Measurements from ENCODE around the gene C2orf68. TPM values are rescaled to one million over a fixed set of nuclear protein-coding genes. Genes with fewer than 3 reads are reported as not detected.

The C2orf68 gene
- total RNA-seq, 2 experiments from 2014 or later = 31.0 to 31.2 TPM

DNA sequence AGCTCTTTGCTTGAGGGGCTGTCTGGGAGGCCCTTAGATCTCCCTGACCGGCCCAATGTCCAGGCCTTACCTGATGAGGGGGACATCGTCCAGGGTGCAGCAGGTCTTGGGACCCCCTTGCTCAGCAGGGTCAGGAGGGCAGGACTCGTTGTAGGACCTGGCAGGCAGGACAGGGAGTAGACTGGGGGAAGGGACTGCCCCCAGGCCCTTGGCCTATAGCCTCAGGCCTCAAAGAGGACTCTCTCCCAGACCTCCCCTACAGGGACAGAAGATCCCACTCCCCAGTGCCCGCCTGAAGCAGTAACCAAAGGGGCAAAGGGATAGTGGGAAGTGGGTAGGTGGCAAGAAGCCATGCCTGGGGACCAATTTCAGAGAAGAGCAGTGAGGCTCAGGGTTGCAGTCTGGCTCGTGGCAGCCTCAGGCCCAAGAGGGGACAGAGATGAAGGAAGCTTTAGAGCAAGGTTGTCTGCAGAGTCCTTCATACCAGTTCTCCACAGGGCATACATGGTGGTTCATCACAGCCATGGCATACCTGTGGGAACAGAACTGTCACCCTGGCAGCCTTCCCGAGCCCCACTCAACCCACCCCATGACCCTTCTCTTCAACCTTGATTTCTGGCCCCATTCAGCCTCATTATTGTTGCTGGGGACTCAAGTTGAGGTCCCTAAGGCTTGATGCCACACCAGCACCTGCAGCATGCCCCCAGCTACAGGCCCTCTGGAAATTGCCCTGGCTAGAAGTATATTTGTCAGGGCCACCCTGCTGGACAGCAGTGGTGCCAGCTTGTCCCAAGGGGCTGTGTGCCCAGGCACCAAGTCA is 10.7 kb downstream of the C2orf68 start:
- H3K27me3 Mint-ChIP-seq = no peaks in the 10 kb centered on the region
- no peaks in the 10 kb centered on the region for H3K9me3 ChIP-seq (ENCODE audit: control insufficient read depth in 1 of 2, insufficient read depth in 1 of 2, low read length in 2 of 2)
- ChIA-PET CTCF (no interaction called here), POLR2A (interaction anchor here (0.8 to 2.9 kb wide), 5 partner anchors 11 to 24 kb away, joined by 3 to 23 read pairs (median 4); partner anchors contain the start of genes C2orf68 and VAMP8)
- H3K4me3 Mint-ChIP-seq = peak overlapping the region; percentile 88
- H3K27me3 ChIP-seq (ENCODE audit: control insufficient read depth in 1 of 2, insufficient read depth in 2 of 2, low read length in 2 of 2) = no peaks in the 10 kb centered on the region
- H3K36me3 ChIP-seq (ENCODE audit: insufficient read depth, low read length) = peaks cover 34% of the 10 kb centered on the region
- intact Hi-C loops (cut with DNase I, micrococcal nuclease) = loop anchor here in 1 of 2 experiments (5.0 kb wide), 2 partner anchors 39 to 179 kb away; partner anchors contain the start of gene GGCX
- H3K27ac ChIP-seq (ENCODE audit: low read depth in 1 of 2, low read length in 2 of 2) = peak overlapping the region in 1 of 2 donors; percentile 13
- TF ChIP-seq, protein P1, sequence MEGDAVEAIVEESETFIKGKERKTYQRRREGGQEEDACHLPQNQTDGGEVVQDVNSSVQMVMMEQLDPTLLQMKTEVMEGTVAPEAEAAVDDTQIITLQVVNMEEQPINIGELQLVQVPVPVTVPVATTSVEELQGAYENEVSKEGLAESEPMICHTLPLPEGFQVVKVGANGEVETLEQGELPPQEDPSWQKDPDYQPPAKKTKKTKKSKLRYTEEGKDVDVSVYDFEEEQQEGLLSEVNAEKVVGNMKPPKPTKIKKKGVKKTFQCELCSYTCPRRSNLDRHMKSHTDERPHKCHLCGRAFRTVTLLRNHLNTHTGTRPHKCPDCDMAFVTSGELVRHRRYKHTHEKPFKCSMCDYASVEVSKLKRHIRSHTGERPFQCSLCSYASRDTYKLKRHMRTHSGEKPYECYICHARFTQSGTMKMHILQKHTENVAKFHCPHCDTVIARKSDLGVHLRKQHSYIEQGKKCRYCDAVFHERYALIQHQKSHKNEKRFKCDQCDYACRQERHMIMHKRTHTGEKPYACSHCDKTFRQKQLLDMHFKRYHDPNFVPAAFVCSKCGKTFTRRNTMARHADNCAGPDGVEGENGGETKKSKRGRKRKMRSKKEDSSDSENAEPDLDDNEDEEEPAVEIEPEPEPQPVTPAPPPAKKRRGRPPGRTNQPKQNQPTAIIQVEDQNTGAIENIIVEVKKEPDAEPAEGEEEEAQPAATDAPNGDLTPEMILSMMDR (IDR thresholded peaks at IDR 0.05) = no peak
- no peaks in the 10 kb centered on the region for H3K9me3 Mint-ChIP-seq
- peak overlapping the region; percentile 62 for H3K27ac Mint-ChIP-seq
- DNase-seq (no peak), ATAC-seq (ENCODE audit: poor library complexity) (no peak)
- peaks cover 41% of the 10 kb centered on the region for H3K4me1 Mint-ChIP-seq (ENCODE audit: low read depth)
- H3K36me3 Mint-ChIP-seq (ENCODE audit: low read depth) = peaks cover 30% of the 10 kb centered on the region
- peaks cover 53% of the 10 kb centered on the region for H3K4me1 ChIP-seq (ENCODE audit: insufficient read depth, low read length)
- H3K4me3 ChIP-seq (ENCODE audit: low read length) = peak overlapping the region; percentile 97

DNA sequence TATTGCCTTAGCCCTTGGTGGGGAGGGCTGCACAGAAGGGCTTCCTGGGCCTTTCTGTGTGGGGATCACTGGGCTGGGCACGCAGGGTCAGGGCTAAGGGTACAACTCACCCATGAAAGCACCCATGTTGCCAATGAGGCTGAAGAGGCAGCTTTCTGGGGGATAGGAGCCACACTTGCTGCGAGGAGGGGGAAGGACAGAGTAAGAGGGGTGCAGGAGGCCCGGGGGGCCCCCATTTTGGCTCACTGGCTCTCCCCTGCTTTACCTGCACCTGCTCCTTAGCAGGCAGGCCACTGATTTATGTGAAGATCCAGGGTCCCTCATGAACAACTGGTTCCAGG is 11.7 kb downstream of the C2orf68 start:
- no peak for ATAC-seq (ENCODE audit: poor library complexity)
- Histone ChIP-seq H3K4me1 (ENCODE audit: insufficient read depth, low read length) (peaks cover 54% of the 10 kb centered on the region), H3K27me3 (ENCODE audit: control insufficient read depth in 1 of 2, insufficient read depth in 2 of 2, low read length in 2 of 2) (no peaks in the 10 kb centered on the region), H3K9me3 (ENCODE audit: control insufficient read depth in 1 of 2, insufficient read depth in 1 of 2, low read length in 2 of 2) (no peaks in the 10 kb centered on the region), H3K27ac (ENCODE audit: low read depth in 1 of 2, low read length in 2 of 2) (no peak overlapping the region), H3K36me3 (ENCODE audit: insufficient read depth, low read length) (peaks cover 28% of the 10 kb centered on the region), H3K4me3 (ENCODE audit: low read length) (no peak overlapping the region)
- intact Hi-C loops (cut with DNase I, micrococcal nuclease) = loop anchor here in 1 of 2 experiments (5.0 kb wide), 2 partner anchors 38 to 178 kb away; partner anchors contain the start of gene GGCX
- Mint-ChIP-seq H3K27me3 (no peaks in the 10 kb centered on the region), H3K27ac (peak overlapping the region; percentile 62), H3K36me3 (ENCODE audit: low read depth) (peaks cover 33% of the 10 kb centered on the region), H3K4me1 (ENCODE audit: low read depth) (peaks cover 44% of the 10 kb centered on the region), H3K4me3 (peak overlapping the region; percentile 88), H3K9me3 (no peaks in the 10 kb centered on the region)
- ChIA-PET CTCF (no interaction called here), POLR2A (interaction anchor here (0.9 to 1.4 kb wide), 3 partner anchors 10 to 39 kb away, joined by 3 to 4 read pairs (median 4); partner anchors contain the start of genes C2orf68 and GGCX)
- DNase-seq = no peak
- TF ChIP-seq, protein P1 (IDR thresholded peaks at IDR 0.05) = no peak

DNA sequence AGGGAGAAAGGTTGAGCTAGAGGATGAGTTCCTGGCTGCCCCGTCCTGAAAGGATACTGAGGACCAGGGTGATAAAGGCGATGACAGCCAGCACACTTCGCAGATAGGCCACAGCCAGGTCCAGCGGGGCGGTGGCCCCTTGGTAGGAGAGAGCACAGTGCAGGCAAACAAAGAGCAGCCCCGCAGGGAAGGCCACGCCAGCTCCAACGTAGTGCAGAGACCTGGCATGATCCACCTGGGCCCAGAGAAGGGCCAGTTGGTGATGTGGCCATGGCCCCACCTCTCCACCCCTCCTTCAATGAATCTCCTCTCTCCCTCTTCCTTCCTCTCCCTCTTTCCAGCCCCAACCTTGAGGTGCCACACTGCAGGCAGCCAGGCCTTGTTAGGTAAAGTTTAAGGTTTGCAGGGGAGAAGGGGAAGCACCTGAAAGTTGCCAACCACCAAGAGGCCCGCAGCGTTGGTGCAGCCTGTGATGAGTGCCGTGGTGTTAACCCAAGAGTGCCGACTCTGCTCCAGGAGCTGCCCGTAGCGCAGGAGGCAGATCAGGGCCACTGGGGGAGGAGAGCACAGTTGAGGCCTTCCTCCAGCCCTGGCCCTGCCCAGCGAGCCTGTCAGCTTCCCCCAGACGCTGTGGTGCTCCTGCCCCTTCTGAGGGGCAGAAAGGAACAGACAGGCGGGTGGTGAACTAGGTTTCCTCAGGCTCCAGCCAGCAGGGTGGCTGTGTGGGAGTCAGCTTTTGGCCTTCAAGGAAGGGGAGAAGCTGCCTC is 12.2 kb downstream of the C2orf68 start:
- Histone ChIP-seq H3K4me1 (ENCODE audit: insufficient read depth, low read length) (peaks cover 57% of the 10 kb centered on the region), H3K4me3 (ENCODE audit: low read length) (no peak overlapping the region), H3K27me3 (ENCODE audit: control insufficient read depth in 1 of 2, insufficient read depth in 2 of 2, low read length in 2 of 2) (no peaks in the 10 kb centered on the region), H3K9me3 (ENCODE audit: control insufficient read depth in 1 of 2, insufficient read depth in 1 of 2, low read length in 2 of 2) (no peaks in the 10 kb centered on the region), H3K36me3 (ENCODE audit: insufficient read depth, low read length) (peaks cover 28% of the 10 kb centered on the region), H3K27ac (ENCODE audit: low read depth in 1 of 2, low read length in 2 of 2) (no peak overlapping the region)
- DNase-seq = no peak
- H3K27ac Mint-ChIP-seq = peak overlapping the region; percentile 62
- ChIA-PET CTCF (no interaction called here), POLR2A (interaction anchor here (0.9 to 1.4 kb wide), 3 partner anchors 11 to 38 kb away, joined by 3 to 4 read pairs (median 4); partner anchors contain the start of genes C2orf68 and GGCX)
- intact Hi-C loops (cut with DNase I, micrococcal nuclease) = loop anchor here in 1 of 2 experiments (5.0 to 10.0 kb wide), 3 partner anchors 37 to 505 kb away; partner anchors contain the start of genes GGCX, POLR1A and PTCD3
- H3K4me3 Mint-ChIP-seq = peak overlapping the region; percentile 34
- H3K27me3 Mint-ChIP-seq = no peaks in the 10 kb centered on the region
- no peaks in the 10 kb centered on the region for H3K9me3 Mint-ChIP-seq
- TF ChIP-seq, protein P1 (IDR thresholded peaks at IDR 0.05) = no peak
- peaks cover 46% of the 10 kb centered on the region for H3K4me1 Mint-ChIP-seq (ENCODE audit: low read depth)
- ATAC-seq (ENCODE audit: poor library complexity) = no peak
- peaks cover 35% of the 10 kb centered on the region for H3K36me3 Mint-ChIP-seq (ENCODE audit: low read depth)

Measured in CD4-positive, alpha-beta T cell (primary cell).